Skeletal muscle satellite cell (primary cell): Measurements from ENCODE around the gene HLA-A. TPM values are rescaled to one million over a fixed set of nuclear protein-coding genes. Genes with fewer than 3 reads are reported as not detected.

Experiments used
- H3K27me3 ChIP-seq: 2 replicates; pipeline ENCODE4 v1.7.0; 2013; ENCODE audit warnings: low read length; ENCODE audit not compliant: control insufficient read depth, insufficient read depth
- H3K36me3 ChIP-seq: 2 replicates; pipeline ENCODE4 v1.7.0; 2013; ENCODE audit warnings: mild to moderate bottlenecking, control low read depth, low read length; ENCODE audit not compliant: insufficient read depth
- H3K4me1 ChIP-seq: 2 replicates; pipeline ENCODE4 v1.7.0; 2013; ENCODE audit warnings: low read length; ENCODE audit not compliant: control insufficient read depth, insufficient read depth
- H3K4me2 ChIP-seq: 2 replicates; pipeline ENCODE4 v1.7.0; 2013; ENCODE audit warnings: mild to moderate bottlenecking, low read length
- H3K4me3 ChIP-seq: 2 replicates; pipeline ENCODE4 v1.7.0; 2013; ENCODE audit warnings: low read length
- H3K9ac ChIP-seq: 2 replicates; pipeline ENCODE4 v1.7.0; 2013; ENCODE audit warnings: mild to moderate bottlenecking, low read depth, low read length, moderate library complexity
- H3K9me3 ChIP-seq: replicated peaks from 2 replicates; pipeline ENCODE4 v1.7.0; 2013; ENCODE audit warnings: mild to moderate bottlenecking, control low read depth, low read length
- small RNA-seq: library from RNA; depleted of rRNA; stranded (forward); fragments of <200 nt; gene quantifications from one replicate; pipeline ENCODE3, GENCODE V24; 2012

HLA-A gene

GRCh38 chr6:29992807-29993206 is 50.5 kb downstream of the HLA-A start:
- Histone ChIP-seq H3K4me2 (no peak overlapping the region), H3K27me3 (peaks cover 40% of the 10 kb centered on the region), H3K4me1 (no peaks in the 10 kb centered on the region), H3K4me3 (no peak overlapping the region), H3K9me3 (no peaks in the 10 kb centered on the region), H3K36me3 (no peaks in the 10 kb centered on the region), H3K9ac (no peak overlapping the region)

DNA sequence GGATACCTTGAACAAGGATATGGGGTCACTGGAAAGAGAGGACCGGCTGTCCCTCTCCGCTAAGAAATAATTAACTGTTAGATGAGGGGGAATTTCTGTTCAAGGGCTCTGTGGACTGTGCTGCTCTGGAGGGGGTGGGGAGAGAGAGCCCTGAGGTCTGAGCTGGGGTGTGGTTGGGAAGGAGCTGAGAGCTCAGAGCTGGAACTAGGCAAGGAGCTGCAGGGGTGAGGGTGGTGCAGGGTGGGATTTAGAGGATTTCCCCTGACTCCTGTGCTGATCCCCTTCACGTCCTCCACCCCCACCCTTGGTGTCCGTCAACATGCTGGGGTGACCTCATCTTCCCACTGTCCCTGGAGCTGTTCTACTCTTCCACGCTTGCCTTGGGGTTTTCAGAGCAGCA is 52.5 kb downstream of the HLA-A start:
- Histone ChIP-seq H3K36me3 (no peaks in the 10 kb centered on the region), H3K9me3 (no peaks in the 10 kb centered on the region), H3K4me1 (no peaks in the 10 kb centered on the region), H3K9ac (no peak overlapping the region), H3K4me3 (no peak overlapping the region), H3K4me2 (no peak overlapping the region), H3K27me3 (peaks cover 35% of the 10 kb centered on the region)

DNA sequence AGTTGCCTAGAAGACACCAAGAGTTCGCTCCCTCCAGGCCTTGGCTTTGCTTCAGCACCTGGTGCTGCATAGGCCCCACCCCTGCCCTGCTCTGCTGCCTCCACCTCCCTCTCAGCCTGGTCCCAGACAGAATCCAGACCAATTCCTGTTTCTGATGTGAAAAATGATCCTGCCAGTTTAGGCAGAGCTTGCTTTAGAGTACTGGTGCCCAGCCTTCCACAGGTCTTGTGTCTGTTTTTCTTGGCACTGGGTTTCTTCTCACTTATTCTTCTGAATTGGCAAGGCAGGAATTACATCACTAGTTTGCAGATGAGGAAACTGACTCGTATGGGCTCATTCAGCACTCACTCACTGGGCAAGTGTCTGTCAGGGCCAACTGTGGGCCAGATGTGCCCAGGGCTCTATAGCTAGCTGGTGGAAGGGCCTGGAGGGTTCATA is 53.0 kb downstream of the HLA-A start:
- peaks cover 31% of the 10 kb centered on the region for H3K27me3 ChIP-seq
- H3K36me3 ChIP-seq = no peaks in the 10 kb centered on the region
- H3K4me1 ChIP-seq = no peaks in the 10 kb centered on the region
- no peak overlapping the region for H3K9ac ChIP-seq
- no peak overlapping the region for H3K4me2 ChIP-seq
- no peaks in the 10 kb centered on the region for H3K9me3 ChIP-seq
- no peak overlapping the region for H3K4me3 ChIP-seq

Small RNA genes lying within 50 kb of the gene (small RNA-seq; reads per million reads assigned to genes)
- gene HLA-U = not detected
